Liver (tissue), 9 donors: ENCODE measurements around the gene IRAK1BP1. TPM values are rescaled to one million over a fixed set of nuclear protein-coding genes. Genes with fewer than 3 reads are reported as not detected.

ENCODE experiments used
- DNase-seq: peaks from one replicate; pipeline ENCODE4 v3.0.0-alpha.2; 2017; ENCODE audit warnings: low spot score
- H3K27ac ChIP-seq, 2 donors: one replicate each; pipeline ENCODE4 v1.7.0; 2013; ENCODE audit warnings: inconsistent platforms in 2 of 2, low read length in 2 of 2, control low read depth in 1 of 2, low read depth in 1 of 2, mild to moderate bottlenecking in 1 of 2
- H3K27me3 ChIP-seq, 4 donors: one replicate each; pipeline versions ENCODE4 v1.6.1 to v1.7.0; 2013; ENCODE audit warnings: low read length in 3 of 4, inconsistent platforms in 1 of 4, mild to moderate bottlenecking in 1 of 4, moderate library complexity in 1 of 4; ENCODE audit not compliant: control insufficient read depth in 4 of 4, insufficient read depth in 4 of 4
- H3K36me3 ChIP-seq, 4 donors: one replicate each; pipeline versions ENCODE4 v1.6.1 to v1.7.0; 2013; ENCODE audit warnings: low read length in 3 of 4, mild to moderate bottlenecking in 3 of 4, low read depth in 1 of 4, moderate library complexity in 1 of 4; ENCODE audit not compliant: control insufficient read depth in 4 of 4, insufficient read depth in 3 of 4
- H3K4me1 ChIP-seq, 4 donors: one replicate each; pipeline versions ENCODE4 v1.6.1 to v1.7.0; 2013; ENCODE audit warnings: low read length in 3 of 4, mild to moderate bottlenecking in 3 of 4, moderate library complexity in 1 of 4; ENCODE audit not compliant: control insufficient read depth in 4 of 4, insufficient read depth in 4 of 4
- H3K4me3 ChIP-seq, 3 donors: one replicate each; pipeline versions ENCODE4 v1.6.1 to v1.7.0; 2013; ENCODE audit warnings: low read length in 3 of 3, control low read depth in 1 of 3, low read depth in 1 of 3, mild to moderate bottlenecking in 1 of 3
- H3K9ac ChIP-seq, 2 donors: one replicate each; pipeline ENCODE4 v1.7.0; 2013; ENCODE audit warnings: low read length in 2 of 2, mild to moderate bottlenecking in 2 of 2, moderate library complexity in 2 of 2, control low read depth in 1 of 2, low read depth in 1 of 2
- H3K9me3 ChIP-seq, 4 donors: one replicate each; pipeline versions ENCODE4 v1.6.1 to v1.7.0; 2013; ENCODE audit warnings: low read length in 3 of 4; ENCODE audit not compliant: control insufficient read depth in 4 of 4
- EGR1 ChIP-seq, 2 donors: IDR thresholded peaks; 2 replicates each; pipeline ENCODE4 v1.6.1; 2016 to 2018; ENCODE audit warnings: antibody characterized with exemption in 2 of 2, low read depth in 2 of 2
- FOXA2 ChIP-seq: IDR thresholded peaks from 2 replicates; pipeline ENCODE4 v1.6.1; 2016; ENCODE audit warnings: antibody characterized with exemption
- GABPA ChIP-seq, 2 donors: IDR thresholded peaks in 1 of 2; conservative IDR thresholded peaks in 1 of 2; 2 replicates each; pipeline ENCODE4 v1.6.1; 2016; ENCODE audit warnings: antibody characterized with exemption in 2 of 2, mild to moderate bottlenecking in 1 of 2, moderate library complexity in 1 of 2
- HNF4A ChIP-seq, 2 donors: conservative IDR thresholded peaks; 2 replicates each; pipeline ENCODE4 v1.6.1; 2016; ENCODE audit warnings: antibody characterized with exemption in 2 of 2, mild to moderate bottlenecking in 2 of 2
- HNF4G ChIP-seq: IDR thresholded peaks from 2 replicates; pipeline ENCODE4 v1.6.1; 2016; ENCODE audit warnings: antibody characterized with exemption
- JUND ChIP-seq, 2 donors: IDR thresholded peaks; 2 replicates each; pipeline ENCODE4 v1.6.1; 2016; ENCODE audit warnings: antibody characterized with exemption in 2 of 2
- NR2F2 ChIP-seq: IDR thresholded peaks from 2 replicates; pipeline ENCODE4 v1.6.1; 2016; ENCODE audit warnings: antibody characterized with exemption
- RAD21 ChIP-seq, 2 donors: IDR thresholded peaks; 2 replicates each; pipeline ENCODE4 v1.6.1; 2016; ENCODE audit warnings: antibody characterized with exemption in 2 of 2, mild to moderate bottlenecking in 2 of 2
- RXRA ChIP-seq, 2 donors: IDR thresholded peaks; 2 replicates each; pipeline ENCODE4 v1.6.1; 2017 to 2018; ENCODE audit warnings: antibody characterized with exemption in 2 of 2, mild to moderate bottlenecking in 1 of 2
- SP1 ChIP-seq: IDR thresholded peaks from 2 replicates; pipeline ENCODE4 v1.6.1; 2018; ENCODE audit warnings: antibody characterized with exemption, mild to moderate bottlenecking
- YY1 ChIP-seq: IDR thresholded peaks from 2 replicates; pipeline ENCODE4 v1.6.1; 2016; ENCODE audit warnings: antibody characterized with exemption, mild to moderate bottlenecking
- WGBS: extraction: QIAGEN DNeasy Blood & Tissue Kit; methylation state at CpG from one replicate; pipeline ENCODE4 v1.1.7; 2013; 5-methylcytosine and 5-hydroxymethylcytosine counted together
- polyA plus RNA-seq, 2 donors: library from polyadenylated mRNA; stranded (reverse) in 1 of 2; unstranded in 1 of 2; fragments of 200-250 nt in 1 of 2; fragments of >200 nt in 1 of 2; fragmentation: Nextera tagmentation in 1 of 2; extraction: Ambion mirVana in 1 of 2; gene quantifications; one replicate each; pipeline versions ENCODE4 v1.2.1 to v1.2.3, GENCODE V29; 2013 to 2015
- total RNA-seq, 2 donors: library from RNA; depleted of rRNA; stranded (reverse); fragments of >200 nt; gene quantifications; one replicate each; pipeline ENCODE4 v1.2.3, GENCODE V29; 2014
- TF ChIP-seq, protein P1 (sequence below): IDR thresholded peaks from 2 replicates; pipeline ENCODE4 v1.6.1; 2016; ENCODE audit warnings: antibody characterized with exemption
- TF ChIP-seq, protein P2 (sequence below): IDR thresholded peaks from 2 replicates; pipeline ENCODE4 v1.6.1; 2016; ENCODE audit warnings: antibody characterized with exemption
- donor health status: healthy.
- donor health status: healthy.
- donor health status: healthy.
- donor health status: healthy.
- donor health status: healthy.

The IRAK1BP1 gene
- total and polyA plus RNA-seq, 4 donors, result 0.46 to 2.2 (median 0.77) TPM

DNA sequence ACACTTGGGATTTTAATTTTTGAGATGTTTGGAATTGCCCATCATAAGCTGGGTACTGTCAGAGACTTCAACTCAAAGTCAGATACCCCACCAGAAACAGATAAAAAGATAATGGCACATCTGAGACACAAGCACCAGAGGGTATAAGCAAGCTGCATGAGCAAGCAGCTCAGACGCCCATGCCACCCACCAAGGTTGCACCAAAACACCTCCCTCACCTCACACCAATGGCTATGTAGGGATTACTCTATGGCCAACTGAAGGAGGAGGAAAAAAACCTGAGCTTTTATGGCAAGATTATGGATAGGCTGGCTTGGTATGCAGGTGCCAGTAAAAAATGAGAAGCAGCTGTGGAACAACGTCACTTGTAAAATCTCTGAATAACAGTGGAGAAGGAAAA is 3.8 kb upstream of the IRAK1BP1 start (continued):
- TF ChIP-seq EGR1 (IDR thresholded peaks at IDR 0.05; ENCODE audit: low read depth in 2 of 2), result no peak
- TF ChIP-seq RAD21 (IDR thresholded peaks at IDR 0.05), result no peak
- no peak for TF ChIP-seq GABPA (IDR thresholded peaks at IDR 0.05 in 1 of 2, conservative IDR thresholded peaks at IDR 0.05 in 1 of 2)

DNA sequence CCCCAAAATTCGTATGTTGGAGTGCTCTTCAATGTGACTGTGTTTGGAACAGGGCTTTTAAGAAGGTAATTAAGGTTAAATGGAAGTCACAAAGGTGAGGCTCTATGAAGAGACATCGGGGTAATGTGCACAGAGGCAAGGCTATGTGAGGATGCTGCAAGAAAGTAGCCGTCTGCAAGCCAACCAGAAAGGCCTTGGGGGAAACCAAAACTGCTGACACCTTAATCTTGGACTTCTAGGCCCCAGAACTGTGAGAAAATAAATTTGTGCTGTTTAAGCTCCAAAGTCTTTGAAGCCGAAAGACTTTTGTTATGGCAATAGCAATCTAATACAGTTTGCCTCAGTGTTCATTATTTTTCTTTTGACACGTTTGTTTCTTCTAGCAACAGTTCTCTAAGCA is 2.4 kb upstream of the IRAK1BP1 start:
- DNase-seq, result no peak
- 92% methylated on average over 5 of the region's 5 CpGs for WGBS
- no peak overlapping the region for H3K4me3 ChIP-seq
- peaks cover 0 to 14% (median 0%) of the 10 kb centered on the region in 4 donors for H3K4me1 ChIP-seq
- H3K9ac ChIP-seq, result no peak overlapping the region
- no peaks in the 10 kb centered on the region for H3K36me3 ChIP-seq
- H3K27ac ChIP-seq, result no peak overlapping the region
- TF ChIP-seq, protein P1, sequence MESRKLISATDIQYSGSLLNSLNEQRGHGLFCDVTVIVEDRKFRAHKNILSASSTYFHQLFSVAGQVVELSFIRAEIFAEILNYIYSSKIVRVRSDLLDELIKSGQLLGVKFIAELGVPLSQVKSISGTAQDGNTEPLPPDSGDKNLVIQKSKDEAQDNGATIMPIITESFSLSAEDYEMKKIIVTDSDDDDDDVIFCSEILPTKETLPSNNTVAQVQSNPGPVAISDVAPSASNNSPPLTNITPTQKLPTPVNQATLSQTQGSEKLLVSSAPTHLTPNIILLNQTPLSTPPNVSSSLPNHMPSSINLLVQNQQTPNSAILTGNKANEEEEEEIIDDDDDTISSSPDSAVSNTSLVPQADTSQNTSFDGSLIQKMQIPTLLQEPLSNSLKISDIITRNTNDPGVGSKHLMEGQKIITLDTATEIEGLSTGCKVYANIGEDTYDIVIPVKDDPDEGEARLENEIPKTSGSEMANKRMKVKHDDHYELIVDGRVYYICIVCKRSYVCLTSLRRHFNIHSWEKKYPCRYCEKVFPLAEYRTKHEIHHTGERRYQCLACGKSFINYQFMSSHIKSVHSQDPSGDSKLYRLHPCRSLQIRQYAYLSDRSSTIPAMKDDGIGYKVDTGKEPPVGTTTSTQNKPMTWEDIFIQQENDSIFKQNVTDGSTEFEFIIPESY, result no peak
- TF ChIP-seq SP1 (no peak), JUND (IDR thresholded peaks at IDR 0.05) (no peak), RAD21 (IDR thresholded peaks at IDR 0.05) (no peak), GABPA (IDR thresholded peaks at IDR 0.05 in 1 of 2, conservative IDR thresholded peaks at IDR 0.05 in 1 of 2) (no peak), RXRA (IDR thresholded peaks at IDR 0.05) (no peak), NR2F2 (no peak), HNF4G (no peak)
- TF ChIP-seq, protein P2, sequence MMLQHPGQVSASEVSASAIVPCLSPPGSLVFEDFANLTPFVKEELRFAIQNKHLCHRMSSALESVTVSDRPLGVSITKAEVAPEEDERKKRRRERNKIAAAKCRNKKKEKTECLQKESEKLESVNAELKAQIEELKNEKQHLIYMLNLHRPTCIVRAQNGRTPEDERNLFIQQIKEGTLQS, result no peak
- H3K9me3 ChIP-seq, result no peaks in the 10 kb centered on the region
- no peaks in the 10 kb centered on the region for H3K27me3 ChIP-seq

DNA sequence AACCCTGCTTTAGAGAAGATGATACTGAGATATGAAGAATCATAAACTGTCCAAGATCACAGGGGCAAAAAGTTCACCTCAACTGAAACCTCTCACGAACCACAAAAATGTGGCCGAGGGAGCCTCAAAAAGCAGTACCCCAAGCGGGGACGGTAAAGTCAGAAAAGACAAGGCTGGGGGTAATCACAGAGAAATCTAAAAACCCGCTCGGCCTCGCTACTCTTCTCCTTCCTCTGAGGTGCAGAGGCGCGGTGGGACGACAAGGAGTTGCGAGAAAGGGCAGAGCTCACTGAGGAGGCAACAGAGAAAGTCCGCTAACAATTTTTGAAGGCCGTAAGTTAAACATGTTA is 356 bp upstream of the IRAK1BP1 start:
- DNase-seq, result no peak
- Histone ChIP-seq H3K9me3 (no peaks in the 10 kb centered on the region), H3K27me3 (no peaks in the 10 kb centered on the region), H3K36me3 (no peaks in the 10 kb centered on the region), H3K27ac (no peak overlapping the region), H3K4me3 (peak overlapping the region; percentile 71 to 98 (median 95)), H3K9ac (peak overlapping the region; percentile 27 to 82), H3K4me1 (peaks cover 0 to 14% (median 0%) of the 10 kb centered on the region in 4 donors)
- under 1% methylated on average over 13 of the region's 13 CpGs for WGBS
- no peak for TF ChIP-seq HNF4A (conservative IDR thresholded peaks at IDR 0.05)
- TF ChIP-seq, protein P1, result no peak
- TF ChIP-seq FOXA2, result no peak
- no peak for TF ChIP-seq YY1

DNA sequence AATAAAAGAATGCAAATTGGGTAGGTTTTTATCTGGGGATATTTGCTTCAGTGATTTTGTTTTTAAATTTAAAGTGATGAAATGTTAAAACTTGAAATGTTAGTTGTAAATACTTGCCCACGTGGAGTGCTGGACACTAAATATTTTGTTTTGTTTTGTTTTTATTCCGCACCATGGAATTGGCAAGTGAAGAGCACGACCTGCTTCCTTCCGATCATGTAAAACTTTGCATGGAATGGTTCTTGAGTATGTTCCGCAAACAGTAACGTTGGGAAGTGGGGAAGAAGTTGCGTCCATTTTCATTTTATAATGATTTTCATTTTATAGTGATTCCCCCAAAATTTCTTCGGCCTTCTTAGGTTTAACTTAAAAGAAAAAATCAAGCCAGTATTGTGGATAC is 765 bp downstream of the IRAK1BP1 start:
- Histone ChIP-seq H3K9me3 (no peaks in the 10 kb centered on the region), H3K9ac (peak overlapping the region; percentile 62 to 82), H3K36me3 (no peaks in the 10 kb centered on the region), H3K4me1 (peaks cover 0 to 14% (median 0%) of the 10 kb centered on the region in 4 donors), H3K4me3 (peak overlapping the region; percentile 71 to 98 (median 95)), H3K27me3 (no peaks in the 10 kb centered on the region), H3K27ac (no peak overlapping the region)
- no peak for DNase-seq
- WGBS, result 53% methylated on average over 8 of the region's 8 CpGs
- no peak for TF ChIP-seq FOXA2
- no peak for TF ChIP-seq RAD21 (IDR thresholded peaks at IDR 0.05)
